GM10248 (cell line): ENCODE data around the gene COX6A2.

ENCODE experiments used
- CTCF ChIA-PET: fragments of 300-600 bp; sonication (Branson Sonifier 250); formaldehyde crosslinking; extraction: SDS; loops from one replicate; lab custom pipeline; 2021; ENCODE audit warnings: antibody characterized with exemption; lab: Yijun Ruan, JAX
- POLR2A ChIA-PET: fragments of 350-650 bp; sonication (Branson Sonifier 250); formaldehyde crosslinking; extraction: SDS; loops from one replicate; lab custom pipeline; 2020; ENCODE audit warnings: antibody characterized with exemption; lab: Yijun Ruan, JAX
- DNase-seq: peaks from one replicate; pipeline ENCODE4 v3.0.0; 2012; ENCODE audit errors: extremely low spot score
- CTCF ChIP-seq: IDR thresholded peaks from 2 replicates; pipeline ENCODE4 v1.5.1; 2012; ENCODE audit warnings: mild to moderate bottlenecking, low read depth; ENCODE audit errors: extremely low read depth, missing control alignments, control extremely low read depth

The COX6A2 gene

GRCh38 chr16:31464348-31464769 is 36.2 kb upstream of the COX6A2 start:
- TF ChIP-seq CTCF = no peak
- POLR2A ChIA-PET = no interaction called here
- no peak for DNase-seq
- CTCF ChIA-PET = interaction anchor here (1.5 kb wide), 1 partner anchor 12 kb away, joined by 4 read pairs; no protein-coding TSS in a partner anchor

GRCh38 chr16:31461921-31462804 is 34.0 kb upstream of the COX6A2 start:
- CTCF ChIA-PET = interaction anchor here (0.7 to 9.6 kb wide), 5 partner anchors 12 to 406 kb away, joined by 3 to 105 read pairs (median 21); partner anchors contain the start of gene ZNF843
- no peak for DNase-seq
- no peak for TF ChIP-seq CTCF
- POLR2A ChIA-PET = no interaction called here

- CTCF ChIA-PET = interaction anchor here (0.7 to 9.6 kb wide), 28 partner anchors 7 to 416 kb away, joined by 3 to 105 read pairs (median 4); partner anchors contain the start of genes KAT8, RUSF1, SLC5A2 and TGFB1I1
- TF ChIP-seq CTCF = no peak
- POLR2A ChIA-PET = no interaction called here
- DNase-seq = no peak
These were observed 33.2 kb upstream of the COX6A2 start for GRCh38 chr16:31461201-31461920.

DNA sequence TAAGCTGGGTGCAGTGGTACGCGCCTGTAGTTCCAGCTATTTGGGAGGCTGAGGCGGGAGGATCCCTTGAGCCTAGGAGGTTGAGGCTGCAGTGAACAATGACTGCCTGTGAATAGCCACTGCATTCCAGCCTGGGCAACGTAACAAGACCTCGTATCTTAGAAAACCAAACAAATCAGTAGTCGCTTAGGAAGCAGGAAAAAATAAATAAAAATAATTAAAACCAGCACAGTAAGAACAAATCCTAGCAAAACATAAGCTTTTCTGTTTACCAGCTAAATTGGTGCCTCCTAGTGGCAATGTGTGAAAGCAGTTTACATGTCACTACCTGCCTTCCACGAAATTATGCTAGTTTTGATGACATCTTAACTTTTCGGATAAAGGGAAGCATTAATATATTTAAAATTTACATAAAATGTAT is 32.4 kb upstream of the COX6A2 start:
- POLR2A ChIA-PET = interaction anchor here (1.7 kb wide), 1 partner anchor 280 kb away, joined by 9 read pairs; the partner anchor contains the start of gene FUS

DNA sequence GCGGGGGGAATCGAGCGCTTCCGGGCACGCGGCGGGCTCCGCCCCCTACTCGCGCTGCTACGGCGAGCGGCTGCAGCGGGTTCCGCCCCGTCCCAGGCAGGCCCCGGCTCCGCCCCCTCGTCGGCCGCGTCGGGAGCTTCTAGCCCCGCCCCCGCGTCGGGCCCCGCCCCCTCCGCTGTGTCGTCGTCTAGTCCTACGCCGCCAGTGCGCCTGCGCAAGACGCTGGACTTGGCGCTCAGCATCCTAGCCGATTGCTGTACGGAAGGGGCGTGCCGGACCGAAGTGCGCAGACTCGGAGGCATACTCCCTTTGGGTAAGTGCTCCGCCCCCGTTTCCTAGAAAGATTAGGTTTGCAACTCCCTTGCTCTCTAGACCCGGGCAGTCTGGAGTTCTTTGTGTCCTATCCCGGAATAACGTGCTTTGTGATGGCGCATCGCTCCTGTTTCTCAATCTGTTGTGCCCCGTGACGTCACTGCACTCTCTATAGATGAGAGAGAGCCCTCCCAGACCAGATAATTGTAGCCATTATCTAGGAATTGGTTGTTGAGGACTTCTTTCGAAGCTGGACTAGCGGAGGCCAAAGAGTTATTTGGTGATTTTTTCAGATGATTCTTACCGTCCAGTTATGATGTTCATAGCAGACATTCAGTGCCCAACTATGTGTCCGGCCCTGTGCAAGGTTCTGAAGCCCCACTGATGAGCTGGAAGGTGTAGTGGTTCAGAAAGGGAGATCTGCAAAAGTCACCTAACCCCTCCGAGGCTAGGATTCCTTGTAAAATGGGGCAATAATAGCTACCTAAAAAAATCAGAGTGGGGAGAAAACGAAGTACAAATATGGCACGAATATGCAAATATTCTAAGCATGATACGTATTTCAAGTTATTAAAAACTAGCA is 31.8 kb upstream of the COX6A2 start:
- ChIA-PET CTCF (interaction anchor here (0.7 to 9.6 kb wide), 31 partner anchors 9 to 506 kb away, joined by 3 to 105 read pairs (median 5); partner anchors contain the start of genes KAT8, RUSF1, SLC5A2 and TGFB1I1), POLR2A (interaction anchor here (0.6 to 1.7 kb wide), 2 partner anchors 17 to 280 kb away, joined by 3 to 9 read pairs; partner anchors contain the start of gene FUS)
- no peak for TF ChIP-seq CTCF

More for the DNA sequence above, 32.4 kb upstream of the COX6A2 start:
- peak; percentile 45 for DNase-seq
- CTCF ChIA-PET = interaction anchor here (0.7 to 9.6 kb wide), 31 partner anchors 8 to 416 kb away, joined by 3 to 105 read pairs (median 5); partner anchors contain the start of genes KAT8, RUSF1, SLC5A2 and TGFB1I1
- TF ChIP-seq CTCF = peak; percentile 77

More for the DNA sequence above, 31.8 kb upstream of the COX6A2 start:
- peak; percentile 99 for DNase-seq
